ENCODE measurements around the gene VSIG10.
"Not testable (repeated sequence)": the region's sequence is repeated elsewhere in the genome, so short reads cannot be mapped to it uniquely, and the experiment has no call there.

Gene VSIG10

DNA sequence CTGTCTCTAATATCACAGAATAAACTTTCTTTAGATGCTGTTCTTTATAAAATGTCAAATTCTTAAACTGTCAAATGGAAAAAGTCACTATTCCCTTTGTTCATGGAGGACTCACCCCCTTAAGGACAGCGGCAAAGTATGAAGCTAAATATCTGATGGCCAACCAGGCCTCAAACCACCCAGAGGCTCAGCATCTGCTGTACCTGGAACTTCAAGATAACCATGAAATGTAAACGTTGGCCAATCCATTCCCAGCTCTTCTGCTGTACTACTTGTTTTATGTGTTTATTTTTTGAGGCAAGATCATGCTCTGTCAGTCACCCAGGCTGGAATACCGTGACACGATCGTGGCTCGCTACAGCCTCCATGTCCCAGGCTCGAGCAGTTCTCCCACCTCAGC, 71.6 kb downstream of the VSIG10 start:
- DNase-seq: no peak

DNA sequence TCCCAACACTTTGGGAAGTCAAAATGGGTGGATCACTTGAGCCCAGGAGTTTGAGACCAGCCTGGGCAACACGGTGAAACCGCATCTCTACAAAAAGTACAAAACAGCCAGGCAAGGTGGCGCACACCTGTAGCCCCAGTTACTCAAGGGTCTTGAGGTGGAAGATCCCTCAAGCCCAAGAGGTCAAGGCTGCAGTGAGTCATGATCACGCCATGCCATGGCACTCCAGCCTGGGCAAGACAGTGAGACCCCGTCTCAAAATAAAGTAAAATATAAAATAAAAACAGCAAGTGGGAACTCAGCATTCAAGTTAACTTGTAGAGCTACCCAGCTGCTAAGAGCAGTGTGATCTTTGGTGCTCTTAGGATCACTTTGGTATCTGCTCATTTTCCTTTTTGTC, 74.6 kb downstream of the VSIG10 start:
- DNase-seq: no peak

DNA sequence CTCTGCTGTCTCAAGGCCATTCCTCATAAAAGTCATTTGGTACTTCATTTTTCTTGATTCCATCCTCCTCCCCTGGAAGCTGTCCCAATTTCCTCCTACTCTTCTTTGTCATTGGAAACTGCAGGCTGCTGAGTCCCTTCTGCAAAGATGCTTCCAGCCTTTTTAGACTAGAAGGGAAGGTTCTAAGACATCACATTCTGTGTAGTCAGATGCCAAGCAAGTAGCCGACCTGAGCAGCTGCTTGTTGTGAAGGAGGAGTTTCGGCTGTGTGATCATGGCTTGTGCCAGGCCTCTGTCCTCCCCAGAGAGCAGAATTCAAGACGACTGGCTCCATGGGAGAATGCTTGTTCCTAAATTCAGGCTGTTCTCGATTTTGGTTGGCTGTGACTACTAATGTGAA, 78.6 kb downstream of the VSIG10 start:
- no peak for DNase-seq

DNA sequence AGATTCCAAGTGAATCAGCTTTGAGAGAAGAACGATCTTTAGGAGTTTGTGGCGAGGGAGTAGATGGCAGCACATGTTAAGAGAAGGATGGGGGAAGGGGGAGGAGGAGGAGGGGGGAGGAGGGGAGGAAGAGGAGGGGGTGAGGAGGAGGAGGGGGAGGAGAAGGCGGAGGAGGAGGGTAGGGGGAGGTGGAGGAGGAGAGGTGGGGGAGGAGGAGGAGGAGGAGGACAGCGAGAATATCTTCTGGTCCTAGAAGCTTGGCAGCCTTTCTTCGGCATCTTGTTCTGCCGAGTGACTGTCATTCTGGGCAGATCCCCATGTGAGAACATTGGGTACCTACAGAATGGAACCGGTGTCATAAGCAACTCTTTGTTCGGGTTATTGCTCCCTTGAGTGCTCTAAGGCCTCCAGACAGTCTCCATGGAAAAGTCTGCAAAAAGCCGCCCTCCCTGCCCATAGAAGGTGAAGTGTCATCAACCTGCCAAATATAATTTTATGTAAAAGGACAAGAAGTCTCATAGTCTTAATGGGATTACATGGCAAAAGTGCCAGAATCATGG, 80.4 kb downstream of the VSIG10 start:
- no peak for DNase-seq

DNA sequence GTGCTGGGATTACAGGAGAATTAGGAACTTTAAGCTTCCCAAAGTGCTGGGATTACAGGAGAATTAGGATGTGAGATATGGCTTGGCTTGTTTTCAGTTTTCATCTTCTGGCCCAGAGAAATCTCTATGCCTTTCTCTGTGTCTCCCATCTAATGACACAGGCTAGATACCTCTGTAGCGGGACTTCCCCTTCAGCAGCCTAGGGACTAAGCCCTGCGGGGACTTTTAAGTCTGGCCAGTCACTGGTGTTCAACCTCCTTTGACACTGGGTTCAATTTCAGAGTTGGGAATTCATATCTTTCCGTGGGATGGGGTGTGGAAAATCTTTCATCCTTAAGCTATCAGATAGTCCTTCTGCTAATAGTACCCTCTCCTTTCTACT, 81.1 kb downstream of the VSIG10 start:
- no peak for DNase-seq

DNA sequence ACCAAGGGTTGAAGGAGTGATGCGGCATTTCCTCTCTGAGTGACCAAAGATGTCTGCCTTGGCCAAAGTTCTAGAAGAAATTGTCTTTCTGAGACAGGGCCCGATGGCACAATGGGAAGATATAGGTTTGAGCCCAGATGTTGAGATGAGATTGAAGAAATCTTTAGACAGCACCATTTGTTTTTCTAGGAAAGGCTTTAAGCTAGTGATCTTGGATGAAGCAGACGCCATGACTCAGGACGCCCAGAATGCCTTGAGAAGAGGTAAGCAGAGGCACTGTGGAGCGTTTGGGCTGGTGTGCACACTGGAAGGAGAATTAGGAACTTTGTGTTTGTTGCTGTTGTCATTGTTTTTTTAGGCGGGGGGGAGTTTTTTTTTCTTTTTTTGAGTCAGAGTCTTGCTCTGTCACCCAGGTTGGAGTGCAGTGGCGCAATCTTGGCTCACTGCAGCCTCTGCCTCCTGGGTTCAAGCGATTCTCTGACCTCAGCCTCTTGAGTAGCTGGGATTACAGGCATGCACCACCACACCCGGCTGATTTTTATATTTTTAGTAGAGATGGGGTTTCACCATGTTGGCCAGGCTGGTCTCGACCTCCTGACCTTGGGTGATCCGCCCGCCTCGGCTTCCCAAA, 81.6 kb downstream of the VSIG10 start:
- DNase-seq: not testable (repeated sequence)

DNA sequence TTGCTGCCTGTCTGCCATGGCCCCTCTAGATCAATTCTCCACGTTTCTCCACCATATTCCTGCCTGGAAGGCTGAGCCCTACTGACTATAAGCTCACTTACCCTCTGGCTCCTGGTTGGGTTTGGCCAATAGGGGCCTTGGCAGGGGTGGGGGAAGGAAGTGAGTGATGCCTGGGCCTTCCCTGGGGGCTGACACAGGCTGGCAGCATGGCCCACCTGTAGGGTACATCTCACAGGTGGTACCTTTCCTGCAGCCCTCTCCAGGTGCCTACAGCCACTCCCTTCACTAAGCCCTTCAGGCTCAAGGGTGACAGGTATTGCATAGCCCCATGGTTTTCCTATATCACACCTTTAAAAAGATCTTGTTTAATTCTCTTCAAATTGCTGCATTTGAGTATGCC, 83.8 kb downstream of the VSIG10 start:
- no peak for DNase-seq

DNA sequence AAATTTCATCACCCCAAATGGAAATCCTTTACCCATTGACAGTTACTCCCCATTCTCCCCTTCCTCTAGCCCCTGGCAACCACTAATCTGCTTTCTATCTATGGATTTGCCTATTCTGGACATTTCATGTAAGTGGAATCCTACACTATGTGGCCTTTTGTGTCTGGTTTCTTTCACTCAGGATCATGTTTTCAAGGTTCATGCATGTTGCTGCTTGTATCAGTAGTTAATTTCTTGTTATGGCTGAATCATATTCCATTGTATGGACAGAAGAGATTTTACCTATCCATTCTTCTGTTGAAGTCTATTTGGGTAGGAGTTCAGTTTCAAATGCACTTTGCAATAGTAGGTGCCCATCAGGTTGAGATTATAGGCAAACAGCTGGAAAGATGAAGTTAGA, 85.9 kb downstream of the VSIG10 start:
- no peak for DNase-seq

DNA sequence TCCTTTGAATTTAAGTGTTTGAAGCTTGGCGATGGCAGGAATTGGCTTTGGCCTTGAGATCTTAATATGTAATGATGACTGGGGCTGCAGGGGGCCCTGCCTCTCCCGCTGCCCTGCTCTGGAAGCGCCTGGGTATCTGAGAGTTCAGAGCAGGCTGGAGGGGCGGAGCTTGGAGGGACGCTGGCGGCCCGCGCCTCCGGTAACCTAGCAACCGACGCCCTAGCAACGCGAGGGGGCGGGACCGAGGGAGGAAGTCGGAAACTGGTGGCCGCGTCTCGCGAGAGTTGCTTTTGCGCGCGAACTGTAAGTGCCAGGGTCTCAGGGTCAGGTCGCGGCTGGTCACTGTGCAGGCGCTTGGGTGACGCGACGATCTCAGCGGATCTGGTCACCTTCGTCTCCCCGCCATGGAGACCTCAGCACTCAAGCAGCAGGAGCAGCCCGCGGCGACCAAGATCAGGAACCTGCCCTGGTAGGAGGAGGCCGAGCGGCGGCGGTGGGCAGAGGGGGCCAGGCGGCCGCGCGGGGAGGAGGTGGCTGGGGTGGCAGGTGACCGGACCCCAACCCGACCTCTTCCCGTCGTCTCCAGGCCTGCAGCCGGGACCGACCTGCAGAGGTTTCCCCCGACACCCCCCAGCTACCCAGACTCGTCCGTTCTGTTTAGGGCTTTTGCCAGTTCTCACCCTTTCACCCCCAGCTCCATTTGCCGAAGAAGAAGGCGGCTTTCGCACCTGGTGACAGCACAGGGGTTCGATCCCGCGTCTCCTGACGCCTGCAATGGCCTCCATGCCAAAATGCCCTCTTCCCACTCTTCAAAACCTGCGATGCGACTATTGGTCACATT, 87.2 kb downstream of the VSIG10 start, which contains the start of gene RFC5:
TSS of gene RFC5 (plus strand) at position 280 of the 841 bp plus-strand sequence. CDS start at position 405, 125 bp downstream.
- peak; percentile 98 to 99 for DNase-seq

DNA sequence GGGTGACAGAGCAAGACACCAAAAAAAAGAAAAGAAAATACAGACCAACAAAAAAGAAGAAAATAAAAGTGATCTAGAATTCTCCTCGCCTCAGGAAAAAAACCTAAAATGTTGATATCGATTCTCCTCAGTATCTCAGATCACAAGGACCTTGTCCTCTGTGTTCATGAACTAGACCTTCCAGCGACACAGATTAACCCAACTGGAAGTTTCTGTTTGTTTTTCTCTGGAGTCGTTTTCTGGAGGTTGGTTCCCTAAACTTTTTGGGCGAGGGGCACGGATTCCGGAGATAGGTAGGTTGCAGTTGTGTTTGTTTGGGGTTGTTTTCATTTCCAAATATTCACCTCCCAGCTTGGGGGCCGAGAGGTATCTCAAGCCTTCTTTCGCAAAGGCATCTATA, 87.9 kb downstream of the VSIG10 start:
- DNase-seq: no peak

DNA sequence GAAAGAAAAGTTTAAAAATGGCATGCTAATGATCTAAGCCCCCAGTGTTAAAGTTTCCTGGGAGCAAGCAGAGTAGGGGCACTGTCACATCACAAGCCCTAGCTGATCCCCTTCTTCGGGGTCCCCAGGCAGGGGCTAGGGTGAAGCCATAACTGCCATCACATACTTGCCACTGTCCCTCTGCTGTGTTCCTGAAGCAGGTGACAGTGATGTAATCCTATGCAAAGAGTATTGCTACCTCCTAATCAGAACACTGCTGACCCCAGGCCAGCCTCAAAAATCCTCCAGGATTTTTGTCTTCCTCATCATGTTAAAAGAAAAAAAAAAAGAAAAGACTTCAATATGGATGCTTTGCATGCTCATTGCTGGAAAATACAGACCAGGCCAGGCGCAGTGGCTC, 88.5 kb downstream of the VSIG10 start:
- no peak for DNase-seq
